CD14-positive monocyte (primary cell): ENCODE measurements around the gene CNGB1. TPM values are rescaled to one million over a fixed set of nuclear protein-coding genes. Genes with fewer than 3 reads are reported as not detected.

Source experiments
- DNase-seq, 3 donors: peaks; one replicate each; pipeline ENCODE4 v3.0.0-alpha.2; 2011 to 2022
- H2AFZ ChIP-seq: 2 replicates; pipeline ENCODE4 v1.6.0; 2012; ENCODE audit warnings: mild to moderate bottlenecking, low read depth, low read length, inconsistent platforms; ENCODE audit not compliant: insufficient read depth, poor library complexity, severe bottlenecking
- H3K27ac ChIP-seq, 2 donors: 1 replicate in 1 of 2; 2 replicates in 1 of 2; pipeline ENCODE4 v1.5.1; 2012 to 2013; ENCODE audit warnings: low read length in 2 of 2, control low read depth in 1 of 2, inconsistent platforms in 1 of 2, low read depth in 1 of 2, mild to moderate bottlenecking in 1 of 2
- H3K27me3 ChIP-seq, 2 donors: one replicate each; pipeline versions ENCODE4 v1.6.0 to v1.6.1; 2011 to 2013; ENCODE audit warnings: low read length in 2 of 2; ENCODE audit not compliant: control insufficient read depth in 2 of 2, insufficient read depth in 2 of 2
- H3K36me3 ChIP-seq, 2 donors: replicated peaks in 1 of 2; 1 replicate in 1 of 2; 2 replicates in 1 of 2; pipeline versions ENCODE4 v1.5.1 to v1.6.1; 2012 to 2013; ENCODE audit warnings: low read length in 2 of 2, control low read depth in 1 of 2, inconsistent platforms in 1 of 2, mild to moderate bottlenecking in 1 of 2; ENCODE audit not compliant: insufficient read depth in 2 of 2, control insufficient read depth in 1 of 2
- H3K4me1 ChIP-seq, 2 donors: 1 replicate in 1 of 2; 2 replicates in 1 of 2; pipeline versions ENCODE4 v1.5.1 to v1.6.1; 2012 to 2013; ENCODE audit warnings: low read length in 2 of 2, control low read depth in 1 of 2, inconsistent platforms in 1 of 2, mild to moderate bottlenecking in 1 of 2, moderate library complexity in 1 of 2; ENCODE audit not compliant: insufficient read depth in 2 of 2, control insufficient read depth in 1 of 2
- H3K4me2 ChIP-seq: replicated peaks from 2 replicates; pipeline ENCODE3; 2012; ENCODE audit warnings: low read length, moderate library complexity, mild to moderate bottlenecking; ENCODE audit not compliant: poor library complexity, severe bottlenecking; ENCODE audit errors: extremely low read depth
- H3K4me3 ChIP-seq, 3 experiments: fragments of 200-600 bp in 1 of 3; sonication (generic) in 1 of 3; replicated peaks in 1 of 3; 1 replicate in 2 of 3; 2 replicates in 1 of 3; pipeline ENCODE4 v1.5.1; 2011 to 2013; ENCODE audit warnings: low read length in 3 of 3, mild to moderate bottlenecking in 3 of 3, control low read depth in 2 of 3, low read depth in 2 of 3, inconsistent platforms in 1 of 3, moderate library complexity in 1 of 3
- H3K79me2 ChIP-seq: 2 replicates; pipeline ENCODE4 v1.6.0; 2012; ENCODE audit warnings: mild to moderate bottlenecking, control low read depth, inconsistent platforms, low read length, moderate library complexity; ENCODE audit not compliant: insufficient read depth
- H3K9ac ChIP-seq: 2 replicates; pipeline ENCODE4 v1.6.0; 2017; ENCODE audit warnings: low read length, mild to moderate bottlenecking; ENCODE audit not compliant: insufficient read depth, poor library complexity, severe bottlenecking
- H3K9me3 ChIP-seq, 2 donors: replicated peaks in 1 of 2; 1 replicate in 1 of 2; 2 replicates in 1 of 2; pipeline versions ENCODE4 v1.5.1 to v1.6.1; 2012 to 2013; ENCODE audit warnings: low read length in 2 of 2, control low read depth in 1 of 2; ENCODE audit not compliant: control insufficient read depth in 1 of 2, insufficient read depth in 1 of 2
- H4K20me1 ChIP-seq: 2 replicates; pipeline ENCODE4 v1.6.0; 2012; ENCODE audit warnings: mild to moderate bottlenecking, low read length, control low read depth, moderate library complexity; ENCODE audit not compliant: insufficient read depth
- H3K27ac Mint-ChIP-seq, 7 donors: one replicate each; pipeline ENCODE4 v1.8.0; 2020; ENCODE audit warnings: mild to moderate bottlenecking in 7 of 7, mixed read lengths in 7 of 7, moderate library complexity in 6 of 7, inconsistent platforms in 2 of 7
- H3K27me3 Mint-ChIP-seq, 3 donors: one replicate each; pipeline ENCODE4 v1.8.0; 2021 to 2022; ENCODE audit warnings: low read depth in 3 of 3, mild to moderate bottlenecking in 3 of 3, mixed read lengths in 3 of 3, moderate library complexity in 3 of 3, inconsistent platforms in 1 of 3
- H3K36me3 Mint-ChIP-seq, 2 donors: one replicate each; pipeline ENCODE4 v1.8.0; 2020; ENCODE audit warnings: mixed read lengths in 2 of 2, inconsistent platforms in 1 of 2, mild to moderate bottlenecking in 1 of 2
- H3K4me1 Mint-ChIP-seq: one replicate; pipeline ENCODE4 v1.8.0; 2020; ENCODE audit warnings: mild to moderate bottlenecking, mixed read lengths
- H3K4me3 Mint-ChIP-seq, 2 donors: one replicate each; pipeline ENCODE4 v1.8.0; 2020; ENCODE audit warnings: mild to moderate bottlenecking in 2 of 2, mixed read lengths in 2 of 2, moderate library complexity in 1 of 2
- H3K9me3 Mint-ChIP-seq, 7 donors: one replicate each; pipeline ENCODE4 v1.8.0; 2020 to 2022; ENCODE audit warnings: mixed read lengths in 7 of 7, mild to moderate bottlenecking in 6 of 7, moderate library complexity in 6 of 7, inconsistent platforms in 2 of 7
- CTCF ChIP-seq: fragments of 200-600 bp; IDR thresholded peaks from one replicate; pipeline ENCODE4 v1.8.0; 2022; ENCODE audit warnings: antibody characterized with exemption, mild to moderate bottlenecking
- WGBS: methylation state at CpG from one replicate; pipeline ENCODE4 v1.1.5; 2013; ENCODE audit warnings: missing lambda C conversion rate; ENCODE audit not compliant: insufficient coverage; 5-methylcytosine and 5-hydroxymethylcytosine counted together
- intact Hi-C, 2 donors: fragments of 100-400 bp; cut with micrococcal nuclease; formaldehyde crosslinking; loops; one replicate each; pipeline versions ENCODE4 v1.15.0 to v1.15.1; 2023
- polyA plus RNA-seq, 3 donors: library from polyadenylated mRNA; depleted of rRNA in 1 of 3; unstranded in 2 of 3; stranded (reverse) in 1 of 3; fragments of 300-500 nt in 2 of 3; fragments of >200 nt in 1 of 3; fragmentation: Illumina TruSeq in 2 of 3; gene quantifications; 1 replicate in 2 of 3; 2 replicates in 1 of 3; pipeline ENCODE4 v1.2.3, GENCODE V29; 2012 to 2021

The CNGB1 gene
- polyA plus RNA-seq, 3 donors = not detected

GRCh38 chr16:57951204-57951960 is 19.5 kb downstream of the CNGB1 start:
- H3K4me1 ChIP-seq = no peaks in the 10 kb centered on the region
- H3K36me3 ChIP-seq = no peaks in the 10 kb centered on the region
- H3K79me2 ChIP-seq = no peaks in the 10 kb centered on the region
- DNase-seq = no peak
- H3K4me2 ChIP-seq = no peak overlapping the region
- no peak overlapping the region for H3K27ac Mint-ChIP-seq
- no peak overlapping the region for H3K4me3 Mint-ChIP-seq
- intact Hi-C loops = no loop called here
- no peak for TF ChIP-seq CTCF
- H3K9me3 Mint-ChIP-seq = peaks cover 0 to 6% (median 0%) of the 10 kb centered on the region in 7 donors
- H3K9me3 ChIP-seq = no peaks in the 10 kb centered on the region
- no peak overlapping the region for H3K4me3 ChIP-seq
- no peaks in the 10 kb centered on the region for H3K36me3 Mint-ChIP-seq
- H2AFZ ChIP-seq = no peak overlapping the region
- WGBS = 100% methylated on average over 2 of the region's 7 CpGs
- H3K27me3 Mint-ChIP-seq = peaks cover 0 to 4% (median 1%) of the 10 kb centered on the region in 3 donors
- no peak overlapping the region for H3K27ac ChIP-seq
- H3K4me1 Mint-ChIP-seq = no peaks in the 10 kb centered on the region
- no peaks in the 10 kb centered on the region for H4K20me1 ChIP-seq
- no peaks in the 10 kb centered on the region for H3K27me3 ChIP-seq
- no peak overlapping the region for H3K9ac ChIP-seq

- Histone ChIP-seq H3K79me2 (no peaks in the 10 kb centered on the region), H3K27me3 (no peaks in the 10 kb centered on the region), H2AFZ (no peak overlapping the region), H3K9ac (no peak overlapping the region), H3K4me2 (no peak overlapping the region), H3K4me1 (no peaks in the 10 kb centered on the region), H3K9me3 (no peaks in the 10 kb centered on the region), H4K20me1 (no peaks in the 10 kb centered on the region), H3K27ac (no peak overlapping the region), H3K4me3 (no peak overlapping the region), H3K36me3 (no peaks in the 10 kb centered on the region)
- WGBS = 50% methylated on average over 2 of the region's 6 CpGs
- Mint-ChIP-seq H3K4me3 (no peak overlapping the region), H3K27me3 (peaks cover 0 to 4% (median 1%) of the 10 kb centered on the region in 3 donors), H3K9me3 (peaks cover 0 to 6% (median 0%) of the 10 kb centered on the region in 7 donors), H3K36me3 (no peaks in the 10 kb centered on the region), H3K4me1 (no peaks in the 10 kb centered on the region), H3K27ac (no peak overlapping the region)
- no peak for TF ChIP-seq CTCF
- intact Hi-C loops = no loop called here
- DNase-seq = no peak
Observed at GRCh38 chr16:57950382-57950781, 20.5 kb downstream of the CNGB1 start.
